CD4-positive, alpha-beta T cell treated with Interleukin-15 for 1 hour (primary cell): ENCODE results near the gene TLR8.
"Not testable (repeated sequence)": the region's sequence is repeated elsewhere in the genome, so short reads cannot be mapped to it uniquely, and the experiment has no call there.

ENCODE experiments used
- DNase-seq: peaks from one replicate; pipeline ENCODE4 v3.0.0-alpha.2; 2020

TLR8 gene

GRCh38 chrX:12899506-12899905, 6.9 kb upstream of the TLR8 start:
- DNase-seq: no peak

GRCh38 chrX:12901486-12901885, 4.9 kb upstream of the TLR8 start:
- DNase-seq: peak; percentile 58

GRCh38 chrX:12903646-12904045, 2.8 kb upstream of the TLR8 start:
- DNase-seq: no peak

GRCh38 chrX:12910423-12911121, 4.2 kb downstream of the TLR8 start:
- DNase-seq: no peak

- no peak for DNase-seq
These were observed 4.7 kb downstream of the TLR8 start for GRCh38 chrX:12911122-12911470.

GRCh38 chrX:12912791-12913482, 6.5 kb downstream of the TLR8 start:
- DNase-seq: no peak

GRCh38 chrX:12917753-12918152, 11.3 kb downstream of the TLR8 start:
- DNase-seq: no peak

- no peak for DNase-seq
These were observed 12.6 kb downstream of the TLR8 start for GRCh38 chrX:12919051-12919450.

GRCh38 chrX:12919620-12920019, 13.2 kb downstream of the TLR8 start:
- no peak for DNase-seq

GRCh38 chrX:12920990-12921389, 14.6 kb downstream of the TLR8 start:
- DNase-seq: no peak

- DNase-seq: no peak
These were observed 15.6 kb downstream of the TLR8 start for GRCh38 chrX:12921886-12922598.

- no peak for DNase-seq
These were observed 16.1 kb downstream of the TLR8 start for GRCh38 chrX:12922599-12922919.

GRCh38 chrX:12929701-12930100, 23.3 kb downstream of the TLR8 start:
- DNase-seq: no peak

- DNase-seq: no peak
These were observed 23.7 kb downstream of the TLR8 start for GRCh38 chrX:12930150-12930549.

GRCh38 chrX:12932244-12932643, 25.8 kb downstream of the TLR8 start:
- no peak for DNase-seq

- no peak for DNase-seq
These were observed 28.4 kb downstream of the TLR8 start for GRCh38 chrX:12934850-12935249.

- DNase-seq: no peak
These were observed 30.5 kb downstream of the TLR8 start for GRCh38 chrX:12936947-12937346.

GRCh38 chrX:12940471-12940870, 34.1 kb downstream of the TLR8 start:
- not testable (repeated sequence) for DNase-seq

- not testable (repeated sequence) for DNase-seq
These were observed 37.2 kb downstream of the TLR8 start for GRCh38 chrX:12943592-12943991.

GRCh38 chrX:12944452-12944851, 38.0 kb downstream of the TLR8 start:
- DNase-seq: not testable (repeated sequence)

- DNase-seq: no peak
These were observed 39.1 kb downstream of the TLR8 start for GRCh38 chrX:12945494-12945893.

GRCh38 chrX:12946406-12946805, 40.0 kb downstream of the TLR8 start:
- DNase-seq: no peak

- DNase-seq: peak; percentile 77
These were observed 40.6 kb downstream of the TLR8 start for GRCh38 chrX:12946838-12947544.
